H9 (cell line): ENCODE measurements around the gene TEC. TPM values are rescaled to one million over a fixed set of nuclear protein-coding genes. Genes with fewer than 3 reads are reported as not detected.

ENCODE experiments used
- DNase-seq: peaks from one replicate; pipeline ENCODE4 v3.0.0-alpha.2; 2017
- H2AFZ ChIP-seq: one replicate; pipeline ENCODE4 v1.6.1; 2013; ENCODE audit warnings: mild to moderate bottlenecking, low read length, control low read depth, moderate library complexity
- H2AK5ac ChIP-seq: 2 replicates; pipeline ENCODE4 v1.6.1; 2013; ENCODE audit warnings: low read length, control low read depth, mixed read lengths; ENCODE audit not compliant: insufficient read length
- H2BK120ac ChIP-seq: one replicate; pipeline ENCODE4 v1.6.1; 2013; ENCODE audit warnings: low read depth, mild to moderate bottlenecking, low read length, control low read depth, inconsistent platforms; ENCODE audit not compliant: poor library complexity, severe bottlenecking
- H2BK12ac ChIP-seq: 2 replicates; pipeline ENCODE4 v1.6.1; 2013; ENCODE audit warnings: low read length, control low read depth, mixed read lengths, low read depth; ENCODE audit not compliant: insufficient read length
- H2BK15ac ChIP-seq: 2 replicates; pipeline ENCODE4 v1.6.1; 2013; ENCODE audit warnings: low read depth, low read length, control low read depth
- H2BK20ac ChIP-seq: one replicate; pipeline ENCODE4 v1.6.1; 2013; ENCODE audit warnings: low read depth, mild to moderate bottlenecking, low read length, control low read depth, inconsistent platforms; ENCODE audit not compliant: poor library complexity, severe bottlenecking
- H2BK5ac ChIP-seq: 2 replicates; pipeline ENCODE4 v1.6.1; 2013; ENCODE audit warnings: low read length, control low read depth, mixed read lengths; ENCODE audit not compliant: insufficient read length
- H3K14ac ChIP-seq: 2 replicates; pipeline ENCODE4 v1.6.1; 2013; ENCODE audit warnings: low read length, control low read depth; ENCODE audit not compliant: insufficient read depth
- H3K18ac ChIP-seq: 2 replicates; pipeline ENCODE4 v1.6.1; 2013; ENCODE audit warnings: low read depth, mild to moderate bottlenecking, mixed read lengths, low read length, control low read depth; ENCODE audit not compliant: insufficient read length
- H3K23ac ChIP-seq: 2 replicates; pipeline ENCODE4 v1.6.1; 2013; ENCODE audit warnings: low read length, control low read depth, mixed read lengths, low read depth; ENCODE audit not compliant: insufficient read length
- H3K23me2 ChIP-seq: 2 replicates; pipeline ENCODE4 v1.6.1; 2013; ENCODE audit warnings: low read depth, mild to moderate bottlenecking, mixed read lengths, low read length, control low read depth; ENCODE audit not compliant: insufficient read length, poor library complexity, severe bottlenecking
- H3K27ac ChIP-seq: 2 replicates; pipeline ENCODE4 v1.5.1; 2013; ENCODE audit warnings: low read length, control low read depth, mixed read lengths, low read depth; ENCODE audit not compliant: insufficient read length
- H3K27me3 ChIP-seq: 2 replicates; pipeline ENCODE4 v1.6.1; 2013; ENCODE audit warnings: low read length, control low read depth, inconsistent platforms; ENCODE audit not compliant: insufficient read depth
- H3K4ac ChIP-seq: 2 replicates; pipeline ENCODE4 v1.6.1; 2013; ENCODE audit warnings: low read depth, mild to moderate bottlenecking, control low read depth, inconsistent platforms, low read length, moderate library complexity
- H3K4me1 ChIP-seq: 2 replicates; pipeline ENCODE4 v1.6.1; 2013; ENCODE audit warnings: low read length, control low read depth, inconsistent platforms; ENCODE audit not compliant: insufficient read depth
- H3K4me2 ChIP-seq: 2 replicates; pipeline ENCODE4 v1.6.1; 2013; ENCODE audit warnings: low read length, control low read depth, mixed read lengths; ENCODE audit not compliant: insufficient read length, insufficient read depth
- H3K56ac ChIP-seq: 2 replicates; pipeline ENCODE4 v1.6.1; 2013; ENCODE audit warnings: low read depth, mild to moderate bottlenecking, mixed read lengths, low read length, control low read depth; ENCODE audit not compliant: insufficient read length
- H3K79me1 ChIP-seq: 2 replicates; pipeline ENCODE4 v1.6.1; 2013; ENCODE audit warnings: low read depth, mild to moderate bottlenecking, moderate library complexity, low read length, control low read depth, inconsistent platforms; ENCODE audit not compliant: insufficient read depth, poor library complexity, severe bottlenecking
- H3K79me2 ChIP-seq: 2 replicates; pipeline ENCODE4 v1.6.1; 2013; ENCODE audit warnings: low read length, control low read depth, inconsistent platforms; ENCODE audit not compliant: insufficient read depth
- H3K9ac ChIP-seq: 2 replicates; pipeline ENCODE4 v1.6.1; 2013; ENCODE audit warnings: low read length, control low read depth, mixed read lengths; ENCODE audit not compliant: insufficient read length; ENCODE audit errors: extremely low read depth
- H3K9me3 ChIP-seq: one replicate; pipeline ENCODE4 v1.6.1; 2013; ENCODE audit warnings: low read depth, low read length, inconsistent platforms; ENCODE audit not compliant: control insufficient read depth
- H3T11ph ChIP-seq: one replicate; pipeline ENCODE4 v1.6.1; 2013; ENCODE audit warnings: mild to moderate bottlenecking, low read length, control low read depth, inconsistent platforms
- H4K20me1 ChIP-seq: one replicate; pipeline ENCODE4 v1.6.1; 2013; ENCODE audit not compliant: control insufficient read depth, insufficient read length, insufficient read depth
- H4K5ac ChIP-seq: 2 replicates; pipeline ENCODE4 v1.6.1; 2013; ENCODE audit warnings: low read depth, mild to moderate bottlenecking, mixed read lengths, low read length, control low read depth; ENCODE audit not compliant: insufficient read length
- H4K8ac ChIP-seq: replicated peaks from 2 replicates; pipeline ENCODE4 v1.6.1; 2013; ENCODE audit warnings: low read length, control low read depth, mixed read lengths, low read depth; ENCODE audit not compliant: insufficient read length
- H4K91ac ChIP-seq: 2 replicates; pipeline ENCODE4 v1.6.1; 2013; ENCODE audit warnings: low read depth, mild to moderate bottlenecking, moderate library complexity, mixed read lengths, low read length, control low read depth; ENCODE audit not compliant: insufficient read length
- H3K27ac Mint-ChIP-seq, 3 experiments: 2 replicates in 2 of 3; 3 replicates in 1 of 3; pipeline ENCODE4 v1.8.0; 2020 to 2021; ENCODE audit warnings: mixed read lengths in 3 of 3, mild to moderate bottlenecking in 1 of 3, moderate library complexity in 1 of 3
- H3K27me3 Mint-ChIP-seq: 2 replicates; pipeline ENCODE4 v1.8.0; 2021; ENCODE audit warnings: low read depth, mild to moderate bottlenecking, moderate library complexity, mixed read lengths
- H3K36me3 Mint-ChIP-seq, 3 experiments: 2 replicates in 2 of 3; 3 replicates in 1 of 3; pipeline ENCODE4 v1.8.0; 2020 to 2021; ENCODE audit warnings: low read depth in 3 of 3, mixed read lengths in 3 of 3; ENCODE audit not compliant: insufficient read depth in 1 of 3
- H3K4me1 Mint-ChIP-seq, 2 experiments: 2 replicates each; pipeline ENCODE4 v1.8.0; 2020; ENCODE audit warnings: mixed read lengths in 2 of 2
- H3K4me3 Mint-ChIP-seq, 2 experiments: 2 replicates in 1 of 2; 3 replicates in 1 of 2; pipeline ENCODE4 v1.8.0; 2020 to 2021; ENCODE audit warnings: mild to moderate bottlenecking in 2 of 2, mixed read lengths in 2 of 2, moderate library complexity in 1 of 2
- H3K9me3 Mint-ChIP-seq, 2 experiments: 2 replicates in 1 of 2; 3 replicates in 1 of 2; pipeline ENCODE4 v1.8.0; 2020; ENCODE audit warnings: mild to moderate bottlenecking in 2 of 2, mixed read lengths in 2 of 2, moderate library complexity in 1 of 2
- WGBS: extraction: QIAGEN DNeasy Blood & Tissue Kit; methylation state at CpG from one replicate; pipeline ENCODE4 v1.1.7; 2013; ENCODE audit warnings: missing lambda C conversion rate, low lambda C conversion rate, mixed read lengths; ENCODE audit not compliant: insufficient read length; ENCODE audit errors: extremely low coverage; 5-methylcytosine and 5-hydroxymethylcytosine counted together
- total RNA-seq: library from RNA; stranded (reverse); gene quantifications from 2 replicates; pipeline ENCODE4 v1.2.1, GENCODE V29; 2021
- TF ChIP-seq, protein P1 (sequence below): fragments of 200-600 bp; sonication (generic); conservative IDR thresholded peaks from 3 replicates; pipeline ENCODE4 v1.8.0; 2021; ENCODE audit warnings: antibody characterized with exemption, mild to moderate bottlenecking

The TEC gene
- total RNA-seq, 1 experiment from 2014 or later: 1.8 TPM

- no peaks in the 10 kb centered on the region; a peak in 3 of 7 replicates for H3K36me3 Mint-ChIP-seq
- Histone ChIP-seq H2BK120ac (no peak overlapping the region), H2BK20ac (no peak overlapping the region), H2BK15ac (no peak overlapping the region), H3K4me2 (no peak overlapping the region), H4K20me1 (no peaks in the 10 kb centered on the region), H3K79me1 (no peaks in the 10 kb centered on the region), H3K18ac (no peak overlapping the region), H2BK12ac (no peak overlapping the region), H3K4me1 (no peaks in the 10 kb centered on the region), H2BK5ac (no peak overlapping the region), H2AK5ac (no peak overlapping the region), H3K27me3 (no peaks in the 10 kb centered on the region), H4K5ac (no peak overlapping the region), H3K23ac (no peak overlapping the region), H3K56ac (no peak overlapping the region), H3K23me2 (no peaks in the 10 kb centered on the region), H3K4ac (no peak overlapping the region), H3K9me3 (no peaks in the 10 kb centered on the region), H3K14ac (no peak overlapping the region), H3K9ac (no peak overlapping the region), H2AFZ (no peak overlapping the region), H3T11ph (no peak overlapping the region), H4K8ac (no peak overlapping the region), H3K79me2 (no peaks in the 10 kb centered on the region), H4K91ac (no peak overlapping the region), H3K27ac (no peak overlapping the region)
- H3K4me1 Mint-ChIP-seq: no peaks in the 10 kb centered on the region
- H3K27me3 Mint-ChIP-seq: no peaks in the 10 kb centered on the region
- WGBS: no CpG with 5 or more reads among the region's 3 CpGs
- no peak overlapping the region for H3K27ac Mint-ChIP-seq
- H3K9me3 Mint-ChIP-seq: no peaks in the 10 kb centered on the region
- DNase-seq: no peak
- TF ChIP-seq, protein P1, sequence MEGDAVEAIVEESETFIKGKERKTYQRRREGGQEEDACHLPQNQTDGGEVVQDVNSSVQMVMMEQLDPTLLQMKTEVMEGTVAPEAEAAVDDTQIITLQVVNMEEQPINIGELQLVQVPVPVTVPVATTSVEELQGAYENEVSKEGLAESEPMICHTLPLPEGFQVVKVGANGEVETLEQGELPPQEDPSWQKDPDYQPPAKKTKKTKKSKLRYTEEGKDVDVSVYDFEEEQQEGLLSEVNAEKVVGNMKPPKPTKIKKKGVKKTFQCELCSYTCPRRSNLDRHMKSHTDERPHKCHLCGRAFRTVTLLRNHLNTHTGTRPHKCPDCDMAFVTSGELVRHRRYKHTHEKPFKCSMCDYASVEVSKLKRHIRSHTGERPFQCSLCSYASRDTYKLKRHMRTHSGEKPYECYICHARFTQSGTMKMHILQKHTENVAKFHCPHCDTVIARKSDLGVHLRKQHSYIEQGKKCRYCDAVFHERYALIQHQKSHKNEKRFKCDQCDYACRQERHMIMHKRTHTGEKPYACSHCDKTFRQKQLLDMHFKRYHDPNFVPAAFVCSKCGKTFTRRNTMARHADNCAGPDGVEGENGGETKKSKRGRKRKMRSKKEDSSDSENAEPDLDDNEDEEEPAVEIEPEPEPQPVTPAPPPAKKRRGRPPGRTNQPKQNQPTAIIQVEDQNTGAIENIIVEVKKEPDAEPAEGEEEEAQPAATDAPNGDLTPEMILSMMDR: no peak
- no peak overlapping the region for H3K4me3 Mint-ChIP-seq
These were observed 130.7 kb downstream of the TEC start for GRCh38 chr4:48138936-48139335.
